Body of pancreas (tissue), 4 donors: ENCODE measurements around the gene PDE6B. TPM values are rescaled to one million over a fixed set of nuclear protein-coding genes. Genes with fewer than 3 reads are reported as not detected.

Experiments
- ATAC-seq: fragments of 150-250 bp; one replicate; pipeline ENCODE4 v1.9.1; 2016
- DNase-seq, 4 donors: peaks; one replicate each; pipeline ENCODE4 v3.0.0-alpha.2; 2019
- H3K27ac ChIP-seq, 4 donors: fragments of 200-600 bp; sonication (generic); 1 replicate in 3 of 4; 2 replicates in 1 of 4; pipeline versions ENCODE4 v1.5.1 to v1.6.1; 2016 to 2019; ENCODE audit warnings: mild to moderate bottlenecking in 1 of 4, mixed read lengths in 1 of 4, moderate library complexity in 1 of 4
- H3K27me3 ChIP-seq, 2 donors: fragments of 200-600 bp; sonication (generic); one replicate each; pipeline ENCODE4 v1.6.0; 2016; ENCODE audit warnings: mild to moderate bottlenecking in 1 of 2
- H3K36me3 ChIP-seq, 2 donors: fragments of 200-600 bp; sonication (generic); replicated peaks in 1 of 2; 2 replicates each; pipeline ENCODE4 v1.5.1; 2016; ENCODE audit warnings: low read depth in 2 of 2; ENCODE audit not compliant: insufficient read depth in 1 of 2
- H3K4me1 ChIP-seq: fragments of 200-600 bp; sonication (generic); one replicate; pipeline ENCODE4 v1.6.0; 2016
- H3K4me3 ChIP-seq, 2 donors: fragments of 200-600 bp; sonication (generic); 1 replicate in 1 of 2; 2 replicates in 1 of 2; pipeline ENCODE4 v1.5.1; 2016 to 2019
- H3K9me3 ChIP-seq, 3 donors: fragments of 200-600 bp; sonication (generic); 1 replicate in 2 of 3; 2 replicates in 1 of 3; pipeline ENCODE4 v1.5.1; 2016
- POLR2A ChIP-seq, 3 donors: fragments of 450-650 bp; IDR thresholded peaks; one replicate each; pipeline ENCODE4 v1.6.1; 2016; ENCODE audit warnings: antibody characterized with exemption in 3 of 3, mild to moderate bottlenecking in 2 of 3
- WGBS, 2 donors: methylation state at CpG; one replicate each; pipeline ENCODE4 v1.1.5; 2017; 5-methylcytosine and 5-hydroxymethylcytosine counted together
- intact Hi-C: fragments of 100-400 bp; cut with DNase I; formaldehyde crosslinking; loops from one replicate; pipeline ENCODE4 v1.15.1; 2023
- total RNA-seq, 2 donors: library from RNA; depleted of rRNA; stranded (reverse); fragments of >200 nt; gene quantifications; one replicate each; pipeline ENCODE4 v1.1.0, GENCODE V29; 2016
- TF ChIP-seq, protein P1 (sequence below), 7 experiments: fragments of 450-650 bp in 4 of 7; fragments of 200-600 bp in 3 of 7; sonication (generic) in 3 of 7; IDR thresholded peaks; one replicate each; pipeline ENCODE4 v1.5.1; 2016 to 2019; ENCODE audit warnings: antibody characterized with exemption in 7 of 7

The PDE6B gene
- total RNA-seq, 2 donors from 2014 or later, result 0.26 TPM; not detected in 1

DNA sequence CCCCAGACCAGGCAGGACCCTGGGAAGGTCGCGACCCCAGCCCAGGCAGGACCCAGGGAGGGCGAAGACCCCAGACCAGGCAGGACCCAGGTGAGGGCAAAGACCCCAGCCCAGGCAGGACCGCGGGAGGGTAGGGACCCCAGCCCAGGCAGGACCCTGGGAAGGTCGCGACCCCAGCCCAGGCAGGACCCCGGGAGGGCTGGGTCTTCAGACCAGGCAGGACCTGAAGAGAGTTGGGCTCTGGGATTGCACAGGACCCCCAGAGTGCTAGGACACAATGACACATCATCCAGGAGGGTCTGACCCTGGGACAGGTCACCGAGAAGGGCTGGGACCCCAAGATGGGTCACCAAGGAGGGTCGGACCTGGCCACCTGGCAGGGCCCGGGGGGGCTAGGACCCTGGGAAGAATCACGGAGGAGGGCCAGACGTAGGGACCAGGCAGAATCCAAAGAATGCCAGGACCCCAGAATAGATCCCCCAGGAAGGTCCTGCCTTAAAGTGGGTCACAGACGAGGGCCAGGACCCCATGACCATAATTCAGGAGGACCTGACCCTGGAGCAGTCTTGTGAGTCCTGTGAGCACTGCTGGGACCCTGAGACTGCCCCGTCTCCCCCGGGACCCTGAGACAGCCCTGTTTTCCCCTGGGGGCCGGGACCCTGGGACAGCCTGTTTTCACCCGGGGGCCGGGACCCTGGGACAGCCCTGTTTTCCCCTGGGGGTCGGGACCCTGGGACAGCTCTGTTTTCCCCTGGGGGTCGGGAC lies 81.6 kb downstream of the PDE6B start:
- peaks cover 34% of the 10 kb centered on the region for H3K4me1 ChIP-seq
- TF ChIP-seq, protein P1, sequence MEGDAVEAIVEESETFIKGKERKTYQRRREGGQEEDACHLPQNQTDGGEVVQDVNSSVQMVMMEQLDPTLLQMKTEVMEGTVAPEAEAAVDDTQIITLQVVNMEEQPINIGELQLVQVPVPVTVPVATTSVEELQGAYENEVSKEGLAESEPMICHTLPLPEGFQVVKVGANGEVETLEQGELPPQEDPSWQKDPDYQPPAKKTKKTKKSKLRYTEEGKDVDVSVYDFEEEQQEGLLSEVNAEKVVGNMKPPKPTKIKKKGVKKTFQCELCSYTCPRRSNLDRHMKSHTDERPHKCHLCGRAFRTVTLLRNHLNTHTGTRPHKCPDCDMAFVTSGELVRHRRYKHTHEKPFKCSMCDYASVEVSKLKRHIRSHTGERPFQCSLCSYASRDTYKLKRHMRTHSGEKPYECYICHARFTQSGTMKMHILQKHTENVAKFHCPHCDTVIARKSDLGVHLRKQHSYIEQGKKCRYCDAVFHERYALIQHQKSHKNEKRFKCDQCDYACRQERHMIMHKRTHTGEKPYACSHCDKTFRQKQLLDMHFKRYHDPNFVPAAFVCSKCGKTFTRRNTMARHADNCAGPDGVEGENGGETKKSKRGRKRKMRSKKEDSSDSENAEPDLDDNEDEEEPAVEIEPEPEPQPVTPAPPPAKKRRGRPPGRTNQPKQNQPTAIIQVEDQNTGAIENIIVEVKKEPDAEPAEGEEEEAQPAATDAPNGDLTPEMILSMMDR (IDR thresholded peaks at IDR 0.05), result no peak
- TF ChIP-seq POLR2A (IDR thresholded peaks at IDR 0.05), result no peak

GRCh38 chr4:707929-708630 lies 82.7 kb downstream of the PDE6B start:
- H3K4me3 ChIP-seq, result no peak overlapping the region
- intact Hi-C loops, result no loop called here
- no peak for TF ChIP-seq POLR2A (IDR thresholded peaks at IDR 0.05)
- TF ChIP-seq, protein P1 (IDR thresholded peaks at IDR 0.05), result no peak
- H3K27ac ChIP-seq, result no peak overlapping the region
- WGBS, 2 donors, result 87 to 91% methylated on average over 3 to 10 of the region's 11 CpGs
- H3K27me3 ChIP-seq, result no peaks in the 10 kb centered on the region
- H3K4me1 ChIP-seq, result peaks cover 34% of the 10 kb centered on the region
- H3K9me3 ChIP-seq, result no peaks in the 10 kb centered on the region
- DNase-seq (no peak), ATAC-seq (no peak)
- H3K36me3 ChIP-seq, result no peaks in the 10 kb centered on the region

More for the DNA sequence above, 81.6 kb downstream of the PDE6B start:
- peak overlapping the region in 1 of 4 donors; percentile 34 for H3K27ac ChIP-seq
- H3K9me3 ChIP-seq, result no peaks in the 10 kb centered on the region
- DNase-seq, result no peak
- 25 to 57% methylated on average over 4 to 14 of the region's 21 CpGs for WGBS, 2 donors
- no peak overlapping the region for H3K4me3 ChIP-seq
- no peaks in the 10 kb centered on the region for H3K36me3 ChIP-seq
- H3K27me3 ChIP-seq, result no peaks in the 10 kb centered on the region
- intact Hi-C loops, result no loop called here
- no peak for ATAC-seq

- peaks cover 34% of the 10 kb centered on the region for H3K4me1 ChIP-seq
- no peak overlapping the region for H3K27ac ChIP-seq
- intact Hi-C loops, result no loop called here
- H3K9me3 ChIP-seq, result no peaks in the 10 kb centered on the region
- H3K27me3 ChIP-seq, result no peaks in the 10 kb centered on the region
- no peak for ATAC-seq
- no peak overlapping the region for H3K4me3 ChIP-seq
- no peak for DNase-seq
- no peak for TF ChIP-seq POLR2A (IDR thresholded peaks at IDR 0.05)
- TF ChIP-seq, protein P1 (IDR thresholded peaks at IDR 0.05), result no peak
- no peaks in the 10 kb centered on the region for H3K36me3 ChIP-seq
- WGBS, 2 donors, result 83 to 100% methylated on average over 3 to 6 of the region's 6 CpGs
Measured at GRCh38 chr4:708631-708933, 83.2 kb downstream of the PDE6B start.

GRCh38 chr4:709348-709747 lies 84.0 kb downstream of the PDE6B start:
- Histone ChIP-seq H3K27ac (no peak overlapping the region), H3K36me3 (no peaks in the 10 kb centered on the region), H3K4me1 (peaks cover 34% of the 10 kb centered on the region), H3K27me3 (no peaks in the 10 kb centered on the region), H3K9me3 (no peaks in the 10 kb centered on the region), H3K4me3 (no peak overlapping the region)
- intact Hi-C loops, result no loop called here
- no peak for TF ChIP-seq POLR2A (IDR thresholded peaks at IDR 0.05)
- TF ChIP-seq, protein P1 (IDR thresholded peaks at IDR 0.05), result no peak
- WGBS, 2 donors, result 91 to 92% methylated on average over 6 of the region's 6 CpGs
- DNase-seq (no peak), ATAC-seq (no peak)
